AG08395 (cell line): Measurements from ENCODE around the gene GYS1.

Experiments used
- DNase-seq: peaks from one replicate; pipeline ENCODE4 v3.0.0; 2012; ENCODE audit warnings: mixed read lengths, low spot score

The GYS1 gene

DNA sequence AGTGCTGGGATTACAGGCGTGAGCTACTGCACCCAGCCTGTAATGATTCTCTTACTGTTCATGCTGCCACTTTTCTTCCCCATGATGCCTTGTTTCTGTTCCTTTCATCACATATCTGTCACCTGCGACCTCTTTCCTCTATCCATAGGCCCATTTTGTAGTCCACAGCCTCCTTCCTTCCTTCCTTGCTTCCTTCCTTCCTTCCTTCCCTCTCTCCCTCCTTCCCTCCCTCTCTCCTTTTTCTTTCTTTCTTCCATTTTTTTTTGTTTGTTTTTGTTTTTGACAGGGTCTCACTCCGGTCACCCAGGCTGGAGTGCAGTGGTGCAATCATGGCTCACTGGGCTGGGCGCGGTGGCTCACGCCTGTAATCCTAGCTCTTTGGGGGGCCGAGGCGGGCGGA lies 4.2 kb downstream of the GYS1 start:
- no peak for DNase-seq

GRCh38 chr19:48988286-48988685 lies 4.8 kb downstream of the GYS1 start:
- DNase-seq = no peak

GRCh38 chr19:48987323-48987722 lies 5.8 kb downstream of the GYS1 start:
- DNase-seq = no peak

DNA sequence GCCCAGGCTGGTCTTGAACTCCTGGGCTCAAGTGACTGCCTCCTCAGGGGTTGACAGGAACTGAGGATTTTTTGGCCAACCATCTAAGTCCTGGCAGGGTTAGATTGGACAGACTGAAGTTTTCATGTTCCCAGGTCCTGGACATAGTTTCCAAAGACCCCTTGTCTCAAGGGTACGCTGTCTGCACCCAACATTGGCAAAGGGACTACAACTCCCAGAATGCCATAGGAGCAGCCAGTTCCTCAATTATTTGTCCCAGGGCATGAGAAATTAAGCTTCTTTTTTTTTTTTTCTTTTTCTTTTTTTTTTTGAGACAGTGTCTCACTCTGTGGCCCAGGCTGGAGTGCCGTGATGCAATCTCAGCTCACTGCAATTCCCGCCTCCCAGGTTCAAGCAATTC lies 6.9 kb downstream of the GYS1 start:
- DNase-seq = no peak

DNA sequence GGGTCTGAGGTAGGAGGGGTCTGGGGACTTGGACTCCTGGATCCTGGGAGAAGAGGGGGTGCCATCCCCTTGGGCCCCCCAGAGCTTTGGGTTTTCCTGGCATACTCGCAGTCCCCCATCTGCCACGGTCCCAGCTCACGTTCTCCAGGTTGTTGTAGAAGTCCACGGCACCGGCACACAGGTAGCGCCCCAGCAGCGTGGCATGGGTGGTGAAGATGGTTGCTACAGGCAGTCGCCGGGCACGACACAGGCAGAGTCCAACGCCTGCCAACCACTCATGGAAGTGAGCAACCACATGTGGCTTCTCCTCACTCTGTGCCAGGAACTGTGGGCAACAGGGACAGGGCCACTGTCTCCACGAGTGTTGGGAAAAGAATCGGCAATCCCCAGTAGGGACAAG lies 7.4 kb downstream of the GYS1 start:
- no peak for DNase-seq

DNA sequence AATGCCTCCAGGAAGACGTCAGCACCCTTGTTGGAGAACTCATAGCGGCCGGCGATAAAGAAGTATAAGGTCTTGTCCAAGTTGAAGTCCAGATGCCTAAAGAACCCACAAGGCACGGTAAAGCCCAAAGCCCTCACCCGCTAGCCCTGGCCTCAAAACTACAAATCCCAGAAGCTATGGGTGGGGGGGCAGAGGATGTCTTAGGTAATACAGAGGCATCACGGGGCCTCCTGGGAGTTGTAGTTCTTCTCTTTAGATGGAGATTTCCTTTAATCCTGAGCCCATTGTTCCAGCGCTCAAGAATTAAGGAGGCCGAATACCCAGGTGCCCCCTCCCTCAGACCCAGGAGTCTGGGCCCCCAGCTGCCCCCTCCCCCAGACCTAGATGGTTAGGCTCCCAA lies 10.8 kb downstream of the GYS1 start:
- DNase-seq = no peak

GRCh38 chr19:48977061-48977460 lies 16.0 kb downstream of the GYS1 start:
- DNase-seq = no peak

DNA sequence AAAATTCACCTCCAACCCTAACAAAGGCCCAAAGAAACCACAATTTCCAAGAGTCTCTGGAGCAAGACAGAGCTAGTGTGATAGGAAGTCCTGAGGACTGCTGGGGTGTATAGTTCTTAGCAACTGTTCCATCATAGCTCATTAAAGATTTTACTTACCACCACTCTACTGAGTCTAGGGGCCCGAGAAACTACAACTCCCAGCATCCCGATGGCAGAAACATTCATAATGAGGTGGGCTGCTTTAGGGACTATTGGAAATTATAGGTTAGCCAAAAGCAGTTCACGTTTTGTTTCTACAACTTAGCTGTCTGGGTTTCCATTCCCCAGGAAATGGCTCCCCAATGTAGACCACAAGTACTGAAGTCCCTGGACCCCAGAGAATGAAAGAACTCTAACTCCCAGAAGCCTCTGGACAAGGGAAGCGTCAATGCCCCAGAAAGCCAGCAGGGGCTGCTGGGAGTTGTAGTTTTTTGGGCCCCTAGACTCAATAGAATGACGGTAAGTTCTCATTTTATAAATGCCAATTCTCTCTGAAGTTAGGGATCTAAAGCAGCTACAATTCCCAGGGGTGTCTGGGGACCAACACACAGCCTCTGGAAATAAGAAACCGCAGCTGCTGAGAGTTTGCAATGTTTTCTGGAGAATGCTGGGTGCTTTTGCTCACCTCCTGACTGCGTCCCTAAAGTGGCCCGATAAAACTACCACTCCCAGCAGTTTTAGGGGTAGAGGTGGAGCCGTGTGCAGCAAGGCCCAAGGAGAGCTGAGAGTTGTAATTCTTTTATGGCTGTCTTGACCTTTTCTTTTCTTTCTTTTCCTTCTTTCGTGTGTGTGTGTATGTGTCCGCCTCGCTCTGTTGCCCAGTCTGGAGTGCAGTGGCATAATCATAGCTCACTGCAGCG lies 16.9 kb downstream of the GYS1 start:
- no peak for DNase-seq

DNA sequence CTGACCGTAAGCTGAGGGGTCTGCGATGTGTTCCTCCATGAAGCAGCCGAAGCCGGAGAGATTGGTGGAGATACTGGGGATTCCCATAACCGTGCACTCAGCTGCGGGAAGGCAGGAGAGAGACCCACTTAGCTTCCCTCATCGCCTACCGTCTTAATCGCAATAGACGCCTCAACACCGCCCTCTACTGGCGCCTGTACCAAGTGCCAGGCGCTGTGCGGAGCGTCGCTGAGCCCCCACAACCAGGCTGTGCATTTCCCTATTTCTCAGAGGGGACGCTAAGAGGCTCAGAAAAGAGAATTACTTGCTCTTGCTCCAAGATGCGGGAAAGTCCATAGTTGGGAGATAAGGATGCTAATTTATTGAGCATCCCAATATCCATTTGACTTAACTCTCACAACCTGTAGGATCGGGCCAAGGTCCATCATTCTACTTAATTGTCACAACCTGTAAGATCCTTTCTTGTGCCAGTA lies 22.1 kb downstream of the GYS1 start:
- peak; percentile 70 for DNase-seq

DNA sequence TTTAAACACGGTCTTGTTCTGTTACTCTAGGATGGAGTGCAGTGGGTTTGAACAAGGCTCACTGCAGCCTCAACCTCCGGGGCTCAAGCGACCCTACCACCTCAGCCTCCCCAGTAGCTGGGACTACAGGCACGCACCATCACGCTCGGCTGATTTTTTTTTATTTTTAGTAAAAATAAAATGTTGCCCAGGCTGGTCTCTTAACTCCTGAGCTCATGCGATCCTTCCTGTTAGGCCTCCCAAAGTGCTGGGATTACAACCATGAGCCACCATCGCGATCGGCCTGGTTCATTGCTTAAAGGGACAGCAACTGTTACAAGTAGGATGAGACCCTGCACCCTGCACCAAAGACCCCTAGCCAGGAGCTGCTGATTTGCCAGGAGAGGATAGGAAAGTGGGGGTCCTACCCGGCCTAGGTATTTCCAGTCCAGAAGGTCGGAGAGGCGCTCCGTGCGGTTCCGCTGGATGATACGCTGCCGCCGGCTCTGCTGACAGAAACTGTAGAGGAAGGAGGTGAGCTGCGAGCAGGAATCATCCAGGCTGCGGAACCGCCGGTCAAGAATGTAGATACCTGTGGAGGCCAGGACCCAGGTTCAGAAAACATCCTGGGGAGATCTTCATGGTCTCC lies 22.9 kb downstream of the GYS1 start:
- DNase-seq = no peak

GRCh38 chr19:48969276-48970138 lies 23.6 kb downstream of the GYS1 start:
- DNase-seq = no peak

DNA sequence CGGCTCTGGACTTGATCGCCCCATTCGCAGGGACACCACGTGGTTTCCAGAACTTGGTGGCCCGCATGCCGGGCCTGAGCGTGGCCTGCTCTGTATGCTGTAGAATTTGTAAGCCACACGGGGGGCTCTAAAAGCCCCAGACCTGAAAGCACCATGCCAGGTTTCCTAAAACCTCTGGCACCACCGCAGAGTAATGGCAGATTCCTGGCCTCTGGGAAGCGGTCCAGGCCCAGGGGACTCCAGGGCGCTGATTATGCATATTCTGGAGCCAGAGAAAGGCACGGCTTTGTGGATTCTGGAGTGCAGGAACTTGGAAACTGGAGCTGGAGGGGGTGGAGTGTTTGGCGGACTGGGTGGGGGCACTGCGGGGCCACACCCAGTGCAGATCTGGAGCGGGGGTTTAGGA lies 24.3 kb downstream of the GYS1 start:
- no peak for DNase-seq

DNA sequence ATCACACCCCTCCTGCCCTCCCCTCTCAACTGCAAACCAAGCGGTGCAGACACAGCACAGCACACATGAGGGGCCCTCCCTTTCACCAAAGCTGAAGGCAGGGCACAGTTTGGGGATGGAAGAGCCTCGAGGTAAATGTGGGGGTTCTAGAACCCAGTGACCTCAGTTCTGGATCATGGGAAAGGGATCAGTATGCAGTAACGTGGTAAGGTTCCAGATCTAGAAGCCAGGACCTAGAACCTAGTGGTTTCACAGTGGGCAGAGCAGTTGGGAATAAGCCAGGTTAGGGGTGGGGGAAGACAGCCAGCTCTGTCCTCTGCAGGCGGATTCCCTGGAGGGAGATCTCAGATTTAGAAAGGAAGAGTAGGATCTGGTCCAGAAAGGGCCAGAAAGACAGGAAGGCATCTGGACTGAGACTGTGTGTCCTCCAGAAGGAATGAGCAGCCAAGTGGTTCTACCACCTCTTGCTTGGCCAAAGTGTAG lies 24.9 kb downstream of the GYS1 start:
- DNase-seq = no peak

GRCh38 chr19:48967346-48968178 lies 25.5 kb downstream of the GYS1 start:
- no peak for DNase-seq

DNA sequence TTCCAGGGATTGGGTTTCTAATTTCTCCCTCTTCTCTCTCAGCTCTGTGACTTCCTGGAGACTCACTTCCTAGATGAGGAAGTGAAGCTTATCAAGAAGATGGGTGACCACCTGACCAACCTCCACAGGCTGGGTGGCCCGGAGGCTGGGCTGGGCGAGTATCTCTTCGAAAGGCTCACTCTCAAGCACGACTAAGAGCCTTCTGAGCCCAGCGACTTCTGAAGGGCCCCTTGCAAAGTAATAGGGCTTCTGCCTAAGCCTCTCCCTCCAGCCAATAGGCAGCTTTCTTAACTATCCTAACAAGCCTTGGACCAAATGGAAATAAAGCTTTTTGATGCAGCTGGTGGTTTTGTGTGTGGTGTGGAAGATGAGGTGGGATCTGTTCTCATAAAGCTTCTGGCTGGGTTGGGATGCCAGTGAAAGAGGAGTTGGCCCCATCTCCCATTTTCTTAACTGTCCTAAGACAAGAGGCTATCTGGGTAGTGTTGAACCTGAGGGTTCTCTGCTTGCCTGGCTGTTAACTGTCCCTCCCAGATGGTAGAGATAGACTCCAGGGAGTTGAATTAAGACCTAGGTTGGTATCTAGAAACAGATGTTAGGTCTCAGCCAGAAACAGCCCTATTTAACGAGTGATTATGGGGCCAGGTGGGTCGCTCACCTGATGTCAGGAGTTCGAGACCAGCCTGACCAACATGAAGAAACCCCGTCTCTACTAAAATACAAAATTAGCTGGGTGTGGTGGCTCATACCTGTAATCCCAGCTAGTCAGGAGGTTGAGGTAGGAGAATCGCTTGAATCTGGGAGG lies 26.4 kb downstream of the GYS1 start:
- no peak for DNase-seq

DNA sequence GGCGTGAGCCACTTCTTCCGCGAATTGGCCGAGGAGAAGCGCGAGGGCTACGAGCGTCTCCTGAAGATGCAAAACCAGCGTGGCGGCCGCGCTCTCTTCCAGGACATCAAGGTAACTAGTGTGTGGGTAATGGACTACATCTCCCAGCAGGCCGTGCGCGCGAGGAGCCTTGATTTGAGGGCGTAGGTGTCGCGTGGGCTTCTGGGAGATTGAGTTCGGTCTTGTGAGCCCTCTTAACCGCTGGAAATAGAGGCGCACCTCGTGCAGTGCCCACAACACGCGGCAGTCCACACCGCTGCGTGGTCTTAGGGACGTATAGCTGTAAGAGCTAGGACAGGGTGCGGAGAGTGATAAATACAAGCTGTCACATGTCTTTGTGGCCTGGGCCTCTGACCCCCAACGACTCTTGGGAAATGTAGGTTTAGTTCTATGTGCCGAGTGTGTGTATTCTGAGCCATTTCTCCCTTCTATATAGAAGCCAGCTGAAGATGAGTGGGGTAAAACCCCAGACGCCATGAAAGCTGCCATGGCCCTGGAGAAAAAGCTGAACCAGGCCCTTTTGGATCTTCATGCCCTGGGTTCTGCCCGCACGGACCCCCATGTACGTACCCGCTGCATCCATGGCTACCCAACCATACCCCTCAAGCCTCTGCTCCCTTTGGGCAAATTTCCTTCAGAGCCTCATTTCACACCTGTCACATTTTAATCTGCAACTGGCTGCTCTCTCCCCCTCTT lies 27.1 kb downstream of the GYS1 start:
- DNase-seq = peak; percentile 48

- DNase-seq = peak; percentile 97
These were observed 27.9 kb downstream of the GYS1 start, which contains the start of gene FTL for GRCh38 chr19:48965040-48965805. FTL (plus strand) TSS chr19:48965309; CDS start chr19:48965508, 199 bp downstream.

DNA sequence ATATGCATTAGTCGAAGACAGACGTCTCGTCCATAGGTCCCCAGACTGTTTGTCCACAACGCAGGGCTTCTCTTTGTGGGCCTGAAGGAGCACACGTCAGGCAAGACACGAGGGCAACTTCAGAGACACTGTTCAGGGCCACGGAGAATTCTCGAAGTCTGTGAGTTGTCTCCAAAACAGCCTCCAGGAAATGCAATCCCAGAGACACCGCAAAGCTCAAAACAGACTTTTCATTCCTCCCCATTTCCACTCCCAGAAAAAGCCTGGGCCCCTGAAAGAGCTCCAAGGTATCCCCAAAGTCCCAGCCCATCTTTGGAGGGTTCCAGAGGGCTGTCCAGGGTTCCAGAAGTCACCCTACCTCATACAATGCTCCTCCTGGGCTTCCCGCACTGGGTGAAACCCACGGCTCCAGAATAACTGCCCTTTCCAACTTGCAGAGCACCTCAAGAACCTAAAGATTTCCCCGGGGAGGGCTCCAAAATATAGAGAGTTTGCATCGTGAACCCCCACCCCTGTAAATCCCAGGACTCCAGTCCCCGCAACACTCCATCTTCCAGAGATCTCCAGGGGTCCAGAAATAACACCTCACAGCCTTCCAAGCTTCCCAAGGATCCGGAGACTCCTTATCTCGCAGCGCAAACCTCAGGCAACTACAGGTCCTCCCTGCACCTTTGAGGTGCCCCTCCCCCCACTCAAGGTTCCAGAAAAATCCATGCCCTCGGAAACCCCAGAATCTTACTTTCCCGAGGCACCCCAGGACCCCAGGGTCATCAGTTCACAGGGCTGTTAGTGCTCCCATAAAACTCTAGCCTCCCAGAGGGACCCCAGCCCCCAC lies 28.7 kb downstream of the GYS1 start:
- peak; percentile 44 for DNase-seq
